Brain microvascular endothelial cell (primary cell): ENCODE data around the gene FMO5.

Experiments used
- DNase-seq: peaks from one replicate; pipeline ENCODE4 v3.0.0-alpha.2; 2020
- H3K27ac ChIP-seq: fragments of 250-450 bp; sonication (Bioruptor Pico); 2 replicates; pipeline ENCODE4 v1.5.1; 2020; ENCODE audit warnings: mild to moderate bottlenecking, moderate library complexity
- H3K27me3 ChIP-seq: fragments of 250-450 bp; sonication (Bioruptor Pico); replicated peaks from 2 replicates; pipeline ENCODE4 v1.5.1; 2020; ENCODE audit warnings: mild to moderate bottlenecking
- H3K36me3 ChIP-seq: fragments of 250-450 bp; sonication (Bioruptor Pico); replicated peaks from 2 replicates; pipeline ENCODE4 v1.5.1; 2020; ENCODE audit warnings: mild to moderate bottlenecking
- H3K4me3 ChIP-seq: 2 replicates; pipeline ENCODE4 v1.5.1; 2011; ENCODE audit warnings: low read depth, mild to moderate bottlenecking, control low read depth, low read length, moderate library complexity
- CTCF ChIP-seq: IDR thresholded peaks from 2 replicates; pipeline ENCODE4 v1.5.1; 2011; ENCODE audit warnings: low read depth, mild to moderate bottlenecking, moderate library complexity, low read length, control low read depth, inconsistent platforms; ENCODE audit errors: missing control alignments
- in situ Hi-C: cut with HindIII; loops from 2 replicates; pipeline ENCODE4 v1.10.0; 2017; ENCODE audit warnings: low sequenced_read_pairs, low pct_ligation_motif_present

FMO5 gene

DNA sequence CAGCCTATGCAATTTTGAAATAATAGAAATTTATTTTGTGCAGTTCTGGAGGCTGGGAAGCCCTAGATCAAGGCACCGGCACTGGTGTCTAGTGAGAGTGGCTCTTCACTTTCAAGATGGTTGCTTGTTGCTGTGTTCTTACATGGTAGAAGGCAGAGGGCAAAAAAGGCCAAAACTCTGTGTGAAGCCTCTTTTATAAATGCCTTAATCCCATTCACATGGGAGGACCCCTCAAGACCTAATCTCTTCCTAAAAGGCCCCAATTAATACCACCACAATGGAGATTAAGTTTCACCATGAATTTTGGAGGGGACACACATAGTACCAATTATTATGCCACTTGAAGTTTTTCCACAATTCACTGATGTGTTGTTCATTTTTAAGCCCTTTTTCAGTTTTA, 73.9 kb downstream of the FMO5 start:
- in situ Hi-C loops, result no loop called here
- Histone ChIP-seq H3K27ac (no peak overlapping the region), H3K27me3 (no peaks in the 10 kb centered on the region), H3K36me3 (peaks cover 12% of the 10 kb centered on the region), H3K4me3 (no peak overlapping the region)
- no peak for DNase-seq
- no peak for TF ChIP-seq CTCF

GRCh38 chr1:147142886-147143285, 82.3 kb downstream of the FMO5 start:
- Histone ChIP-seq H3K27ac (no peak overlapping the region), H3K27me3 (no peaks in the 10 kb centered on the region), H3K36me3 (no peaks in the 10 kb centered on the region), H3K4me3 (no peak overlapping the region)
- no peak for TF ChIP-seq CTCF
- no peak for DNase-seq
- in situ Hi-C loops, result no loop called here
